Stimulated activated memory B cell treated with anti-CD40 and anti-IgM and Interleukin-4, amounts not matched to agents 10 μg/mL and 1 μg/mL and 100 μg/mL, for 72 hours (primary cell): ENCODE measurements around the gene EPHB2.

Source experiments
- ATAC-seq: fragments of 150-1000 bp; cut with Tn5 transposase; 2 replicates; pipeline ENCODE4 v1.10.0; 2021
- H3K27ac Mint-ChIP-seq: one replicate; pipeline ENCODE4 v1.8.0; 2022; ENCODE audit warnings: mild to moderate bottlenecking, mixed read lengths
- H3K27me3 Mint-ChIP-seq: one replicate; pipeline ENCODE4 v1.8.0; 2022; ENCODE audit warnings: mixed read lengths
- H3K36me3 Mint-ChIP-seq: one replicate; pipeline ENCODE4 v1.8.0; 2022; ENCODE audit warnings: mixed read lengths
- H3K4me1 Mint-ChIP-seq: one replicate; pipeline ENCODE4 v1.8.0; 2022; ENCODE audit warnings: mixed read lengths
- H3K4me3 Mint-ChIP-seq: one replicate; pipeline ENCODE4 v1.8.0; 2022; ENCODE audit warnings: mild to moderate bottlenecking, moderate library complexity, mixed read lengths
- H3K9me3 Mint-ChIP-seq: one replicate; pipeline ENCODE4 v1.8.0; 2022; ENCODE audit warnings: mixed read lengths

EPHB2 gene

GRCh38 chr1:22749919-22750684 is 39.5 kb downstream of the EPHB2 start:
- H3K9me3 Mint-ChIP-seq, result no peaks in the 10 kb centered on the region
- peaks cover 23% of the 10 kb centered on the region for H3K27me3 Mint-ChIP-seq
- peak; percentile 62 for ATAC-seq
- peak overlapping the region; percentile 22 for H3K27ac Mint-ChIP-seq
- H3K4me3 Mint-ChIP-seq, result no peak overlapping the region
- H3K4me1 Mint-ChIP-seq, result peaks cover 8% of the 10 kb centered on the region
- H3K36me3 Mint-ChIP-seq, result no peaks in the 10 kb centered on the region

GRCh38 chr1:22750685-22751051 is 40.0 kb downstream of the EPHB2 start:
- ATAC-seq, result no peak
- no peaks in the 10 kb centered on the region for H3K9me3 Mint-ChIP-seq
- no peaks in the 10 kb centered on the region for H3K36me3 Mint-ChIP-seq
- H3K27ac Mint-ChIP-seq, result peak overlapping the region; percentile 22
- H3K27me3 Mint-ChIP-seq, result peaks cover 24% of the 10 kb centered on the region
- peaks cover 8% of the 10 kb centered on the region for H3K4me1 Mint-ChIP-seq
- H3K4me3 Mint-ChIP-seq, result no peak overlapping the region

- no peaks in the 10 kb centered on the region for H3K9me3 Mint-ChIP-seq
- ATAC-seq, result no peak
- peaks cover 24% of the 10 kb centered on the region for H3K27me3 Mint-ChIP-seq
- peaks cover 8% of the 10 kb centered on the region for H3K4me1 Mint-ChIP-seq
- no peaks in the 10 kb centered on the region for H3K36me3 Mint-ChIP-seq
- H3K4me3 Mint-ChIP-seq, result no peak overlapping the region
- H3K27ac Mint-ChIP-seq, result no peak overlapping the region
Measured at GRCh38 chr1:22751124-22751531, 40.5 kb downstream of the EPHB2 start.

- Mint-ChIP-seq H3K4me1 (peaks cover 8% of the 10 kb centered on the region), H3K36me3 (no peaks in the 10 kb centered on the region), H3K27ac (no peak overlapping the region), H3K9me3 (no peaks in the 10 kb centered on the region), H3K27me3 (peaks cover 24% of the 10 kb centered on the region), H3K4me3 (no peak overlapping the region)
- ATAC-seq, result no peak
Measured at GRCh38 chr1:22752339-22752738, 41.7 kb downstream of the EPHB2 start.

GRCh38 chr1:22753481-22753971 is 42.9 kb downstream of the EPHB2 start:
- no peaks in the 10 kb centered on the region for H3K36me3 Mint-ChIP-seq
- H3K27me3 Mint-ChIP-seq, result peaks cover 24% of the 10 kb centered on the region
- no peak for ATAC-seq
- no peaks in the 10 kb centered on the region for H3K9me3 Mint-ChIP-seq
- no peak overlapping the region for H3K4me3 Mint-ChIP-seq
- H3K4me1 Mint-ChIP-seq, result peaks cover 8% of the 10 kb centered on the region
- H3K27ac Mint-ChIP-seq, result no peak overlapping the region

GRCh38 chr1:22754106-22754768 is 43.6 kb downstream of the EPHB2 start:
- peaks cover 24% of the 10 kb centered on the region for H3K27me3 Mint-ChIP-seq
- peaks cover 8% of the 10 kb centered on the region for H3K4me1 Mint-ChIP-seq
- no peak overlapping the region for H3K4me3 Mint-ChIP-seq
- no peak for ATAC-seq
- H3K9me3 Mint-ChIP-seq, result no peaks in the 10 kb centered on the region
- no peak overlapping the region for H3K27ac Mint-ChIP-seq
- no peaks in the 10 kb centered on the region for H3K36me3 Mint-ChIP-seq

- peaks cover 24% of the 10 kb centered on the region for H3K27me3 Mint-ChIP-seq
- H3K9me3 Mint-ChIP-seq, result no peaks in the 10 kb centered on the region
- ATAC-seq, result peak; percentile 24
- H3K27ac Mint-ChIP-seq, result no peak overlapping the region
- H3K36me3 Mint-ChIP-seq, result no peaks in the 10 kb centered on the region
- peaks cover 8% of the 10 kb centered on the region for H3K4me1 Mint-ChIP-seq
- no peak overlapping the region for H3K4me3 Mint-ChIP-seq
Measured at GRCh38 chr1:22754824-22755223, 44.2 kb downstream of the EPHB2 start.

- Mint-ChIP-seq H3K4me3 (no peak overlapping the region), H3K27ac (no peak overlapping the region), H3K27me3 (peaks cover 24% of the 10 kb centered on the region), H3K4me1 (peaks cover under 1% of the 10 kb centered on the region), H3K36me3 (no peaks in the 10 kb centered on the region), H3K9me3 (no peaks in the 10 kb centered on the region)
- no peak for ATAC-seq
Measured at GRCh38 chr1:22755641-22756040, 45.0 kb downstream of the EPHB2 start.

- Mint-ChIP-seq H3K4me3 (no peak overlapping the region), H3K27ac (no peak overlapping the region), H3K4me1 (no peaks in the 10 kb centered on the region), H3K9me3 (no peaks in the 10 kb centered on the region), H3K27me3 (peaks cover 24% of the 10 kb centered on the region), H3K36me3 (no peaks in the 10 kb centered on the region)
- no peak for ATAC-seq
Measured at GRCh38 chr1:22756125-22756735, 45.6 kb downstream of the EPHB2 start.

GRCh38 chr1:22760455-22760854 is 49.8 kb downstream of the EPHB2 start:
- no peak overlapping the region for H3K27ac Mint-ChIP-seq
- H3K4me3 Mint-ChIP-seq, result no peak overlapping the region
- H3K9me3 Mint-ChIP-seq, result no peaks in the 10 kb centered on the region
- no peaks in the 10 kb centered on the region for H3K4me1 Mint-ChIP-seq
- H3K27me3 Mint-ChIP-seq, result peaks cover 17% of the 10 kb centered on the region
- no peak for ATAC-seq
- H3K36me3 Mint-ChIP-seq, result no peaks in the 10 kb centered on the region

- H3K36me3 Mint-ChIP-seq, result no peaks in the 10 kb centered on the region
- H3K9me3 Mint-ChIP-seq, result no peaks in the 10 kb centered on the region
- ATAC-seq, result no peak
- H3K4me1 Mint-ChIP-seq, result no peaks in the 10 kb centered on the region
- no peak overlapping the region for H3K27ac Mint-ChIP-seq
- H3K4me3 Mint-ChIP-seq, result no peak overlapping the region
- H3K27me3 Mint-ChIP-seq, result peaks cover 23% of the 10 kb centered on the region
Measured at GRCh38 chr1:22761101-22761500, 50.5 kb downstream of the EPHB2 start.

- H3K4me1 Mint-ChIP-seq, result no peaks in the 10 kb centered on the region
- H3K9me3 Mint-ChIP-seq, result no peaks in the 10 kb centered on the region
- ATAC-seq, result no peak
- H3K36me3 Mint-ChIP-seq, result no peaks in the 10 kb centered on the region
- no peak overlapping the region for H3K4me3 Mint-ChIP-seq
- no peak overlapping the region for H3K27ac Mint-ChIP-seq
- H3K27me3 Mint-ChIP-seq, result peaks cover 23% of the 10 kb centered on the region
Measured at GRCh38 chr1:22761821-22762220, 51.2 kb downstream of the EPHB2 start.

GRCh38 chr1:22763487-22764200 is 53.0 kb downstream of the EPHB2 start:
- Mint-ChIP-seq H3K9me3 (no peaks in the 10 kb centered on the region), H3K27ac (no peak overlapping the region), H3K4me1 (no peaks in the 10 kb centered on the region), H3K36me3 (no peaks in the 10 kb centered on the region), H3K27me3 (peaks cover 23% of the 10 kb centered on the region), H3K4me3 (no peak overlapping the region)
- ATAC-seq, result no peak

- Mint-ChIP-seq H3K27ac (no peak overlapping the region), H3K4me1 (no peaks in the 10 kb centered on the region), H3K36me3 (no peaks in the 10 kb centered on the region), H3K27me3 (peaks cover 35% of the 10 kb centered on the region), H3K9me3 (no peaks in the 10 kb centered on the region), H3K4me3 (no peak overlapping the region)
- no peak for ATAC-seq
Measured at GRCh38 chr1:22767852-22768251, 57.2 kb downstream of the EPHB2 start.

GRCh38 chr1:22769932-22770331 is 59.3 kb downstream of the EPHB2 start:
- no peaks in the 10 kb centered on the region for H3K36me3 Mint-ChIP-seq
- H3K4me1 Mint-ChIP-seq, result no peaks in the 10 kb centered on the region
- ATAC-seq, result no peak
- H3K4me3 Mint-ChIP-seq, result no peak overlapping the region
- no peaks in the 10 kb centered on the region for H3K9me3 Mint-ChIP-seq
- peaks cover 46% of the 10 kb centered on the region for H3K27me3 Mint-ChIP-seq
- no peak overlapping the region for H3K27ac Mint-ChIP-seq
